DOHH2 (cell line): ENCODE measurements around the gene KLK5.

Experiments
- CTCF ChIP-seq: fragments of 200-600 bp; sonication (generic); IDR thresholded peaks from one replicate; pipeline ENCODE4 v1.5.1; 2014; ENCODE audit warnings: antibody characterized with exemption, mild to moderate bottlenecking, low read depth, low read length; ENCODE audit not compliant: poor library complexity, severe bottlenecking
- EZH2phosphoT487 ChIP-seq: fragments of 200-600 bp; sonication (generic); IDR thresholded peaks from 2 replicates; pipeline ENCODE4 v1.6.1; 2017; ENCODE audit warnings: borderline replicate concordance, mild to moderate bottlenecking, antibody characterized with exemption, low read length, moderate library complexity, mixed read lengths

- no peak for TF ChIP-seq EZH2phosphoT487
- TF ChIP-seq CTCF: no peak
Observed at GRCh38 chr19:50928831-50929230, 24.0 kb downstream of the KLK5 start.
